ENCODE measurements around the gene FAM209B.
"Not testable (repeated sequence)": the region's sequence is repeated elsewhere in the genome, so short reads cannot be mapped to it uniquely, and the experiment has no call there.

FAM209B gene

GRCh38 chr20:56537997-56538396 is 5.0 kb downstream of the FAM209B start:
- in situ Hi-C loops (cut with MboI; ENCODE audit: low sequenced_read_pairs) = no loop called here

- in situ Hi-C loops (cut with MboI; ENCODE audit: low sequenced_read_pairs) = no loop called here
Measured at GRCh38 chr20:56540415-56540814, 7.4 kb downstream of the FAM209B start.

- in situ Hi-C loops (cut with MboI; ENCODE audit: low sequenced_read_pairs) = no loop called here
Measured at GRCh38 chr20:56542489-56543030, 9.5 kb downstream of the FAM209B start.

- in situ Hi-C loops (cut with MboI; ENCODE audit: low sequenced_read_pairs) = loop anchor here (10.0 kb wide), 1 partner anchor 423 kb away; no protein-coding TSS in a partner anchor
Measured at GRCh38 chr20:56551571-56551970, 18.5 kb downstream of the FAM209B start.

GRCh38 chr20:56552911-56553629 is 20.0 kb downstream of the FAM209B start:
- in situ Hi-C loops (cut with MboI; ENCODE audit: low sequenced_read_pairs) = loop anchor here (10.0 kb wide), 1 partner anchor 422 kb away; no protein-coding TSS in a partner anchor

GRCh38 chr20:56554869-56555268 is 21.8 kb downstream of the FAM209B start:
- in situ Hi-C loops (cut with MboI; ENCODE audit: low sequenced_read_pairs) = loop anchor here (10.0 kb wide), 1 partner anchor 420 kb away; no protein-coding TSS in a partner anchor

- in situ Hi-C loops (cut with MboI; ENCODE audit: low sequenced_read_pairs) = loop anchor here (10.0 kb wide), 1 partner anchor 416 kb away; no protein-coding TSS in a partner anchor
Measured at GRCh38 chr20:56558968-56559367, 25.9 kb downstream of the FAM209B start.

GRCh38 chr20:56564526-56564925 is 31.5 kb downstream of the FAM209B start:
- in situ Hi-C loops (cut with MboI; ENCODE audit: low sequenced_read_pairs) = not testable (repeated sequence)

GRCh38 chr20:56565511-56565910 is 32.5 kb downstream of the FAM209B start:
- in situ Hi-C loops (cut with MboI; ENCODE audit: low sequenced_read_pairs) = no loop called here

- in situ Hi-C loops (cut with MboI; ENCODE audit: low sequenced_read_pairs) = no loop called here
Measured at GRCh38 chr20:56566621-56567020, 33.6 kb downstream of the FAM209B start.

GRCh38 chr20:56570832-56571231 is 37.8 kb downstream of the FAM209B start:
- in situ Hi-C loops (cut with MboI; ENCODE audit: low sequenced_read_pairs) = no loop called here

GRCh38 chr20:56572172-56572571 is 39.1 kb downstream of the FAM209B start:
- in situ Hi-C loops (cut with MboI; ENCODE audit: low sequenced_read_pairs) = no loop called here

- in situ Hi-C loops (cut with MboI; ENCODE audit: low sequenced_read_pairs) = no loop called here
Measured at GRCh38 chr20:56573986-56574385, 40.9 kb downstream of the FAM209B start.

GRCh38 chr20:56574531-56575142 is 41.6 kb downstream of the FAM209B start:
- in situ Hi-C loops (cut with MboI; ENCODE audit: low sequenced_read_pairs) = no loop called here

GRCh38 chr20:56575157-56575556 is 42.1 kb downstream of the FAM209B start:
- in situ Hi-C loops (cut with MboI; ENCODE audit: low sequenced_read_pairs) = no loop called here

GRCh38 chr20:56575961-56576360 is 42.9 kb downstream of the FAM209B start:
- in situ Hi-C loops (cut with MboI; ENCODE audit: low sequenced_read_pairs) = no loop called here

GRCh38 chr20:56579301-56579710 is 46.3 kb downstream of the FAM209B start:
- in situ Hi-C loops (cut with MboI; ENCODE audit: low sequenced_read_pairs) = no loop called here

GRCh38 chr20:56580226-56580625 is 47.2 kb downstream of the FAM209B start:
- in situ Hi-C loops (cut with MboI; ENCODE audit: low sequenced_read_pairs) = no loop called here

- in situ Hi-C loops (cut with MboI; ENCODE audit: low sequenced_read_pairs) = no loop called here
Measured at GRCh38 chr20:56581701-56582100, 48.7 kb downstream of the FAM209B start.

- in situ Hi-C loops (cut with MboI; ENCODE audit: low sequenced_read_pairs) = no loop called here
Measured at GRCh38 chr20:56582542-56582941, 49.5 kb downstream of the FAM209B start.

- in situ Hi-C loops (cut with MboI; ENCODE audit: low sequenced_read_pairs) = no loop called here
Measured at GRCh38 chr20:56584916-56585315, 51.9 kb downstream of the FAM209B start.
